Mucosa of rectum (tissue), 2 donors: ENCODE data around the gene POLG.

Experiments
- H3K27ac ChIP-seq, 2 donors: one replicate each; pipeline ENCODE4 v1.7.0; 2013; ENCODE audit warnings: inconsistent platforms in 2 of 2, low read depth in 2 of 2, low read length in 2 of 2
- H3K27me3 ChIP-seq, 2 donors: one replicate each; pipeline ENCODE4 v1.7.0; 2013; ENCODE audit warnings: low read length in 2 of 2; ENCODE audit not compliant: control insufficient read depth in 2 of 2, insufficient read depth in 2 of 2
- H3K36me3 ChIP-seq, 2 donors: one replicate each; pipeline ENCODE4 v1.7.0; 2013; ENCODE audit warnings: low read length in 2 of 2; ENCODE audit not compliant: control insufficient read depth in 2 of 2, insufficient read depth in 2 of 2
- H3K4me1 ChIP-seq, 2 donors: one replicate each; pipeline ENCODE4 v1.7.0; 2013; ENCODE audit warnings: low read length in 2 of 2, mild to moderate bottlenecking in 1 of 2; ENCODE audit not compliant: control insufficient read depth in 2 of 2, insufficient read depth in 2 of 2
- H3K4me3 ChIP-seq, 2 donors: one replicate each; pipeline ENCODE4 v1.7.0; 2013; ENCODE audit warnings: low read length in 2 of 2
- H3K9ac ChIP-seq, 2 donors: one replicate each; pipeline ENCODE4 v1.7.0; 2013; ENCODE audit warnings: low read length in 2 of 2, low read depth in 1 of 2, mild to moderate bottlenecking in 1 of 2
- H3K9me3 ChIP-seq, 2 donors: one replicate each; pipeline ENCODE4 v1.7.0; 2013; ENCODE audit warnings: low read length in 2 of 2; ENCODE audit not compliant: control insufficient read depth in 2 of 2
- donor health status: healthy.
- donor health status: Normal muscosa, but diverticular disease.

POLG gene

GRCh38 chr15:89323825-89324224 lies 10.8 kb downstream of the POLG start:
- Histone ChIP-seq H3K36me3 (peaks cover 96 to 100% of the 10 kb centered on the region in 2 donors), H3K27ac (no peak overlapping the region), H3K4me1 (peaks cover under 1% of the 10 kb centered on the region in 2 donors), H3K4me3 (no peak overlapping the region), H3K9me3 (no peaks in the 10 kb centered on the region), H3K27me3 (no peaks in the 10 kb centered on the region), H3K9ac (no peak overlapping the region)

GRCh38 chr15:89322822-89323221 lies 11.8 kb downstream of the POLG start:
- no peaks in the 10 kb centered on the region for H3K27me3 ChIP-seq
- peaks cover 94 to 98% of the 10 kb centered on the region in 2 donors for H3K36me3 ChIP-seq
- no peaks in the 10 kb centered on the region for H3K9me3 ChIP-seq
- H3K27ac ChIP-seq = no peak overlapping the region
- no peak overlapping the region for H3K9ac ChIP-seq
- no peak overlapping the region for H3K4me3 ChIP-seq
- no peaks in the 10 kb centered on the region for H3K4me1 ChIP-seq

GRCh38 chr15:89321521-89322410 lies 12.9 kb downstream of the POLG start:
- Histone ChIP-seq H3K27ac (no peak overlapping the region), H3K4me3 (no peak overlapping the region), H3K9me3 (no peaks in the 10 kb centered on the region), H3K9ac (no peak overlapping the region), H3K27me3 (no peaks in the 10 kb centered on the region), H3K36me3 (peaks cover 92 to 97% of the 10 kb centered on the region in 2 donors), H3K4me1 (no peaks in the 10 kb centered on the region)

GRCh38 chr15:89320200-89320599 lies 14.4 kb downstream of the POLG start:
- no peak overlapping the region for H3K27ac ChIP-seq
- no peaks in the 10 kb centered on the region for H3K27me3 ChIP-seq
- H3K36me3 ChIP-seq = peaks cover 90 to 97% of the 10 kb centered on the region in 2 donors
- no peaks in the 10 kb centered on the region for H3K4me1 ChIP-seq
- no peak overlapping the region for H3K9ac ChIP-seq
- H3K9me3 ChIP-seq = no peaks in the 10 kb centered on the region
- H3K4me3 ChIP-seq = no peak overlapping the region

GRCh38 chr15:89319678-89320077 lies 14.9 kb downstream of the POLG start:
- Histone ChIP-seq H3K9ac (no peak overlapping the region), H3K9me3 (no peaks in the 10 kb centered on the region), H3K4me1 (no peaks in the 10 kb centered on the region), H3K4me3 (no peak overlapping the region), H3K27me3 (no peaks in the 10 kb centered on the region), H3K27ac (no peak overlapping the region), H3K36me3 (peaks cover 92 to 96% of the 10 kb centered on the region in 2 donors)

- Histone ChIP-seq H3K9me3 (no peaks in the 10 kb centered on the region), H3K36me3 (peaks cover 68 to 72% of the 10 kb centered on the region in 2 donors), H3K4me3 (no peak overlapping the region)
Observed at GRCh38 chr15:89317186-89317720, 17.4 kb downstream of the POLG start.

GRCh38 chr15:89316504-89316903 lies 18.1 kb downstream of the POLG start:
- H3K27ac ChIP-seq = no peak overlapping the region
- no peaks in the 10 kb centered on the region for H3K4me1 ChIP-seq
- peaks cover 61 to 65% of the 10 kb centered on the region in 2 donors for H3K36me3 ChIP-seq
- H3K4me3 ChIP-seq = no peak overlapping the region
- no peaks in the 10 kb centered on the region for H3K9me3 ChIP-seq
- H3K27me3 ChIP-seq = no peaks in the 10 kb centered on the region
- no peak overlapping the region for H3K9ac ChIP-seq

More at GRCh38 chr15:89317186-89317720, 17.4 kb downstream of the POLG start:
- Histone ChIP-seq H3K9ac (no peak overlapping the region), H3K27me3 (no peaks in the 10 kb centered on the region), H3K4me1 (no peaks in the 10 kb centered on the region), H3K27ac (no peak overlapping the region)

- Histone ChIP-seq H3K27ac (no peak overlapping the region), H3K4me1 (no peaks in the 10 kb centered on the region), H3K36me3 (peaks cover 50 to 54% of the 10 kb centered on the region in 2 donors), H3K27me3 (no peaks in the 10 kb centered on the region), H3K9ac (no peak overlapping the region), H3K9me3 (no peaks in the 10 kb centered on the region), H3K4me3 (no peak overlapping the region)
Observed at GRCh38 chr15:89315375-89315929, 19.2 kb downstream of the POLG start.

GRCh38 chr15:89309993-89310392 lies 24.6 kb downstream of the POLG start:
- Histone ChIP-seq H3K4me3 (no peak overlapping the region), H3K9ac (no peak overlapping the region), H3K4me1 (no peaks in the 10 kb centered on the region), H3K27me3 (no peaks in the 10 kb centered on the region), H3K27ac (no peak overlapping the region), H3K36me3 (peaks cover 3 to 11% of the 10 kb centered on the region in 2 donors), H3K9me3 (no peaks in the 10 kb centered on the region)

- H3K27ac ChIP-seq = no peak overlapping the region
- H3K27me3 ChIP-seq = no peaks in the 10 kb centered on the region
- H3K9ac ChIP-seq = no peak overlapping the region
- no peak overlapping the region for H3K4me3 ChIP-seq
- peaks cover 0 to 11% of the 10 kb centered on the region in 2 donors for H3K36me3 ChIP-seq
- no peaks in the 10 kb centered on the region for H3K4me1 ChIP-seq
- no peaks in the 10 kb centered on the region for H3K9me3 ChIP-seq
Observed at GRCh38 chr15:89308236-89308635, 26.4 kb downstream of the POLG start.
